Adipocyte (in vitro differentiated cells): Measurements from ENCODE around the gene YAP1.
"Not testable (repeated sequence)": the region's sequence is repeated elsewhere in the genome, so short reads cannot be mapped to it uniquely, and the experiment has no call there.

Experiments used
- DNase-seq: peaks from one replicate; pipeline ENCODE4 v3.0.0-alpha.2; 2015; ENCODE audit warnings: low read depth
- H3K27me3 ChIP-seq: replicated peaks from 2 replicates; pipeline ENCODE4 v1.7.0; 2013; ENCODE audit warnings: mild to moderate bottlenecking, low read length, moderate library complexity; ENCODE audit not compliant: control insufficient read depth, insufficient read depth
- H3K36me3 ChIP-seq: 2 replicates; pipeline ENCODE4 v1.7.0; 2013; ENCODE audit warnings: low read length, mild to moderate bottlenecking, moderate library complexity; ENCODE audit not compliant: control insufficient read depth, insufficient read depth, severe bottlenecking
- H3K4me1 ChIP-seq: 2 replicates; pipeline ENCODE4 v1.7.0; 2013; ENCODE audit warnings: mild to moderate bottlenecking, low read length, moderate library complexity; ENCODE audit not compliant: control insufficient read depth, insufficient read depth
- H3K4me3 ChIP-seq: 2 replicates; pipeline ENCODE4 v1.7.0; 2013; ENCODE audit warnings: mild to moderate bottlenecking, low read length, moderate library complexity
- H3K9ac ChIP-seq: 2 replicates; pipeline ENCODE4 v1.7.0; 2013; ENCODE audit warnings: mild to moderate bottlenecking, low read length, moderate library complexity
- H3K9me3 ChIP-seq: 2 replicates; pipeline ENCODE4 v1.7.0; 2013; ENCODE audit warnings: mild to moderate bottlenecking, low read length, moderate library complexity; ENCODE audit not compliant: control insufficient read depth

YAP1 gene

DNA sequence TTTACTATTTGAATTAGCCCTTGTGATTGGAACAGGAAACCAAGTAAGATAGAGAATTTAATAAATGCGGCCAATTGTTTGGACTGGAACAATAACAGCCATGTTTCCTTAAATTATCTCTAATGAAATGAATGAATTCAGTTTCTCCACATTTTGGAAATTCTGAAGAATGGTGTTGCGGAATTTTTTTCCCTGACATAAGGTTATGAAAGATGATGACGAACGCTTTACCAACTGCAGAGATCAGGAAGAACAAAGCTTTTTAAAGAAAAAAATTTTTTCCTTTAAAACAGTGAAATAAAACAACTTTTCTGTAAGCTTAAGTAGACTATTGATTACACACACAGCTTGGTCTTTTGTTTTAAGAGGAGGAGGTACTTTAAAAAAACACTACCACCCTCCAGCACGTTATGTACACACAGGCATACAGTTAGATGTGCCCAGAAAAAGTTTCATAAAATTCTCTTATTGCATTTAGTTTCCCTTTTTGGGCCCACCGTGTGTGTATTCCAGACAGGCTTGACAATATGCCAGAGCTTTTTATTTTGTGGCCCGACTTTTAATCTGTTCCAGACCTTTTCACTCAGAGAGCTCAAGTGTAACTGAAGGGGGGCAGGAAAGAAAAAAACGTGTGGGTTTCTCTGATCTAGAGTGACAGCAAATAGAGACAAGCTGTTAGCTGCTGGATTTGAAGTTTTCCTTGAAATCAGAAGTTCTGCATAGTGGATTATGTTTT, 77.3 kb downstream of the YAP1 start:
- Histone ChIP-seq H3K9me3 (no peaks in the 10 kb centered on the region), H3K4me1 (peaks cover 72% of the 10 kb centered on the region), H3K4me3 (peak overlapping the region; percentile 68), H3K9ac (peak overlapping the region; percentile 80), H3K27me3 (no peaks in the 10 kb centered on the region), H3K36me3 (peaks cover 16% of the 10 kb centered on the region)
- DNase-seq, result peak; percentile 97

DNA sequence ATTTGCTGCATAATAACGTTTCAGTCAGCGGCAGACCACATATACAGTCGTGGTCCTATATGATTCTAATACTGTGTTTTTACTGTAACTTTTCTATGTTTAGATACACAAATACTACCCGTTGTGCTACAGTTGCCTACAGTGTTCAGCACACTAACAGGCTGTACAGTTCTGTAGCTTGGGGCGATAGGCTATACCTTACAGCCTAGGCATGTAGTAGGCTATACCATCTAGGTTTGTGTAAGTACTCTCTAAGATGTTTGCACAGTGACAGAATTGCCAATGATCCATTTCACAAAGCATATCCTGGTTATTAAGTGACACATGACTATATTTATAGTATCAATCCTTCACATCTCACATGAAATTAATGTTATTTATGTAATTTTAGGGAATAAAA, 78.2 kb downstream of the YAP1 start:
- Histone ChIP-seq H3K4me3 (peak overlapping the region; percentile 68), H3K4me1 (peaks cover 70% of the 10 kb centered on the region), H3K9ac (peak overlapping the region; percentile 80), H3K9me3 (no peaks in the 10 kb centered on the region), H3K36me3 (peaks cover 13% of the 10 kb centered on the region), H3K27me3 (no peaks in the 10 kb centered on the region)
- DNase-seq, result no peak

DNA sequence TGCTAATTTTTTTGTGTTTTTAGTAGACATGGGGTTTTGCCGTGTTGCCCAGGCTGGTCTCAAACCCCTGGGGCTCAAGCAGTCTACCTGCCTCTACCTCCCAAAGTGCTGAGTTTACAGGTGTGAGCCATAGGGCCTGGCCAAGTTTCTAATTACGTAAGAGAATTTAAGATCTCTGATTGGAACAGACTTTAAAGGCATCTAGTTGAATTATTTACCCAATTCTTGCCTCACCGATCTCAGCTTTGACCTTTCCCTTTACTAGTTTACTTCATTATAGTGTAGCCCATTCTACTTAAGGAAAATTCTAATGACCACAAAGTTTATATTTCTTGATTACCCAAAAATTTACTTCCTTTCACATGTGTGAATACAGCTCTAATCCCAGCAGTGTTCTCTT, 81.6 kb downstream of the YAP1 start:
- no peaks in the 10 kb centered on the region for H3K27me3 ChIP-seq
- DNase-seq, result no peak
- H3K9me3 ChIP-seq, result no peaks in the 10 kb centered on the region
- H3K4me3 ChIP-seq, result no peak overlapping the region
- H3K36me3 ChIP-seq, result peaks cover 19% of the 10 kb centered on the region
- peaks cover 65% of the 10 kb centered on the region for H3K4me1 ChIP-seq
- no peak overlapping the region for H3K9ac ChIP-seq

DNA sequence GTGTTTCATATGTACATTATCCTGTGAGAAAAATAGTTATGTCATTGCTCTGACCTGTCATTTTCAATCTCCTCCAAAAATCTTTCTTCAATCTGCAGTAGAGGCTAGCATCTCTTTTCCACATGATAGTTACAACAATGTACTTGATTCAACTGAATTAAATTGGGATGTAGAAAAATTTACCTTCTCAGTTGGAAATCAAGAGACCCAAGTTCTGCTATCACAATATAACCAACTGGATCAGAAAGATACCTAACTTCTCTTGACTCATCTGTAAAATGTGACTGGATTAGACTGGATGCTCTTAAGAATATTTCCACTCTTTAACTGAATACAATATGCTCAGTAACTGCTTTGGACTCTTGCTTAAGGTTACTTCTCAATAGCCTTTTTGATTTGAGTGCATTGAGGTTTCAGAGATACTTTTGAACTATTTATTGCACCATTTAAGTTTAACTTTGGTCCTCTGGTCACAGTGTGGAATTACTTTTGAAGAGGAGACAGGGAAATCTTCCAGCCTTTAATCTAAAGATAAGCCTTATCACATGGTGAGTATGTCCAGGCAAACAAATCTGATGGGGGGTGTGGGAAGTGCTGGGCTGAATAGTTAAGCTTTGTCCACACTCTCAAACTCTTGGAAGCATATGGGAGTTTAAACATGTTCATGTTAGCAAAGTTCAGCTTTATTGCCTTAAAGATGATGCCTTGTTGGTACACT, 82.3 kb downstream of the YAP1 start:
- peaks cover 19% of the 10 kb centered on the region for H3K36me3 ChIP-seq
- peaks cover 65% of the 10 kb centered on the region for H3K4me1 ChIP-seq
- no peaks in the 10 kb centered on the region for H3K27me3 ChIP-seq
- no peaks in the 10 kb centered on the region for H3K9me3 ChIP-seq
- no peak overlapping the region for H3K9ac ChIP-seq
- DNase-seq, result no peak
- no peak overlapping the region for H3K4me3 ChIP-seq

DNA sequence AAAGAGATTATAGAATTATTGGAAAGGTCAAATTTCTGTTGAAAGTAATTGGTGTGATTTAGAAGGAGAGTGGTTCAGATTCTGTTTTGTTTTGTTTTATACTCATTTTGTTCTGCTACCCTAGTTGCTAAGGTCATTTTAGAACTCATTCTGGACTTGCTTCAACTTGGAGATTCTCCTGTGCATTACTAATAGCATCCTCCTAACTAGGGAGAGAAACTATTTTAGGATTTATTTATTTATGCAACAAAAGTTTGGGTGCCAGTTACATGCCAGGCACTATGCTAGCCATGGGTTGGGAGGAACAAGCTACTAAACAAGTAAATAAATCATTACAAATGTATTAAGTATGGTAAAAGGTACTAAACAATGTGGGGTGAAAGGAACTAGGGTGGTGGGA, 84.0 kb downstream of the YAP1 start:
- no peaks in the 10 kb centered on the region for H3K27me3 ChIP-seq
- peaks cover 61% of the 10 kb centered on the region for H3K4me1 ChIP-seq
- H3K4me3 ChIP-seq, result no peak overlapping the region
- peaks cover 19% of the 10 kb centered on the region for H3K36me3 ChIP-seq
- no peaks in the 10 kb centered on the region for H3K9me3 ChIP-seq
- no peak for DNase-seq
- H3K9ac ChIP-seq, result no peak overlapping the region

DNA sequence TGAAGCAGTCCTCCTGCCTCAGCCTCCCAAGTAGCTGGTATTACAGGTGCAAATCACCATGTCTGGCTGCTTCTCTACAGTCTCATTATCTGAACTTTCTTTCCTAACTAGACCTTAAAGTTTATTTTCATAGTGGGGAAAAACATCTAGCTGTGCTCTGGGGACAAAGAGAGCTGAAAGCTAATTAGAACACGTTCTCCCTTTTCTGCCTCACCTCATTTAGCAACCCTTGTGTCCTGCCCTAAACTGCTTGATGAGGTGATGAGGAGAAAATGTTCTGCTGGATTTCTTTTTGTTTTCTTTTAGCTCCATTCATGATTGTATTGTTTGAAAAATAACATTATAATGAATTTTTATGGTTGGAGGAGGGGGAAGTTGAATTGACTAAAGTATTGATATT, 84.7 kb downstream of the YAP1 start:
- no peak overlapping the region for H3K9ac ChIP-seq
- H3K27me3 ChIP-seq, result no peaks in the 10 kb centered on the region
- peaks cover 23% of the 10 kb centered on the region for H3K36me3 ChIP-seq
- no peak for DNase-seq
- H3K4me1 ChIP-seq, result peaks cover 54% of the 10 kb centered on the region
- no peaks in the 10 kb centered on the region for H3K9me3 ChIP-seq
- H3K4me3 ChIP-seq, result no peak overlapping the region

DNA sequence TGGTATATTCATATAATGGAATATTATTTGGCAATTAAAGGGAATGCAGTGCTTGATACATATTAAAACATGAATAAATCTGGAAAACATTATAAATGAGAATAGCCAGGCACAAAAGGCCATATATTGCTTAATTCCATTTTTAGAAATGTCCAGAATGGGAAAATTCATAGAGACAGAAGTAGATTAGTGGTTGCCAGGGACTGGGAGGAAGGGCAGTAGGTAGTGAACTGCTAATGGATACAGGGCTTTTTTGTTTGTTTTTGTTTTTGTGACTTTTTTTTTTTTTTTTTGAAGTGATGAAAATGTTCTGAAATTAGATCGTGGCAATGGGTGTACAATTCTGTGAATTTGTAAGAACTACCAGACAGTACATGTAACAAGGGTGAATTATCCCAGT, 86.1 kb downstream of the YAP1 start:
- no peak overlapping the region for H3K4me3 ChIP-seq
- no peaks in the 10 kb centered on the region for H3K27me3 ChIP-seq
- H3K9me3 ChIP-seq, result no peaks in the 10 kb centered on the region
- peaks cover 54% of the 10 kb centered on the region for H3K4me1 ChIP-seq
- peaks cover 20% of the 10 kb centered on the region for H3K36me3 ChIP-seq
- H3K9ac ChIP-seq, result no peak overlapping the region
- DNase-seq, result peak; percentile 54

DNA sequence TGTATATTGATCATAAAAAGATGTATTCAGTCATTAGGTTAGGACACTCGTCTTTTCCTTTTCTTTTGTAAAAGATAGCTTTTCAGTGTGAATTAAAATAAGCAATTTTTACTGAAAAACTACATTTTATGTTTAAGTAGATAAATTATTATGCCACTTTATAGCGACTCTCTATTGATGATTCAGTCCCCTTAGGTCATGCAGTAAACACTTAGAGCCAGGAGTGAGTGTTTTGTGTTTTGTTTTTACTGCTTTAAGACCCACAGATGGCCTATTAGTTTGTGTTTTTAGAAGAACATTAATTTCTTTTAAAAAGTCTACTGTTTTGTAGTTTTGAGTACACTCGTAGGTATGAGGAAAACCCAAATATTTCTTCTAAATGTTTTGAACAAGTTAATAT, 86.6 kb downstream of the YAP1 start:
- DNase-seq, result no peak
- H3K4me1 ChIP-seq, result peaks cover 50% of the 10 kb centered on the region
- peaks cover 16% of the 10 kb centered on the region for H3K36me3 ChIP-seq
- H3K9ac ChIP-seq, result no peak overlapping the region
- H3K27me3 ChIP-seq, result no peaks in the 10 kb centered on the region
- no peaks in the 10 kb centered on the region for H3K9me3 ChIP-seq
- H3K4me3 ChIP-seq, result no peak overlapping the region

DNA sequence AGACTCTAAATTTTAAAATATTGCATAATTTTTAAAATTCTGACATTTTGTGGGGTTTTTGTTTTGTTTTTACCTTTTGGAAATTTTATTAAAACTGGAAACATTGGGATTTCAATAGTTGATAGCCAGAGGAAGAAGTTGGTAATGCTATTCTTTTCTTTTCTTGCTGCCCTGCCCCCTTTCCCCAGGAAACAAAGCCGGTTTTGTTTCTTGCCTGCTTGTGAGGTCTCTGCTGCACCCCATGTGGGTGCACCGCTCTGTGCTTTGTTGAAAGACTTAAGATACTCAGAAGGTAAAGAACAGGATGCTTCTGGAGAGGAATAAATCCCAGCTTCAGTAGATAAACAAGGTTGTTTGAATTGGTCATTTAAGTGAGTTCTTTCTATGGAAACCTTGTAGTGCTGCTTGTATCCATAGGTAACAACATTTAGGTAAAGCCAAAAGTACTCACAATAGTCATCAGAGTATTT, 87.5 kb downstream of the YAP1 start:
- peaks cover 42% of the 10 kb centered on the region for H3K4me1 ChIP-seq
- DNase-seq, result no peak
- H3K9ac ChIP-seq, result no peak overlapping the region
- H3K36me3 ChIP-seq, result peaks cover 19% of the 10 kb centered on the region
- no peaks in the 10 kb centered on the region for H3K27me3 ChIP-seq
- no peaks in the 10 kb centered on the region for H3K9me3 ChIP-seq
- no peak overlapping the region for H3K4me3 ChIP-seq

DNA sequence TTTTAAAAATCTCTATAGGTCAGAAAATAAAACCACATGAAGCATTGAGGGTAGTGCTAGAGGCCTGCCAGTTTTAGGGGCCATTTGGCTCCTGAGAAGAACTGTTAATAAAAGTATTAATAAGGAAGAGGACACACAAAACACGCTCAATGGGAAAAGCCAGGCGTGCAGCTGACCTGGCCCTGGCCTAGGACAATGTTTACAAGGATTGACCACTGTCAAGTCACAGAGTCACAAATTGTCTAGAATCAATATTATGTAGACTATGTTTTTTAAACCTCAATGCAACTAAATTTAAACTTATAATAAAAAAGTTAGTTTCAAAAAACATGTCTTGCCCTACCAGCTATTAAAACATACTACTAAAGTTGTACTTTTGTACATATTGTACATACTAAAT, 89.4 kb downstream of the YAP1 start:
- Histone ChIP-seq H3K9me3 (no peaks in the 10 kb centered on the region), H3K36me3 (peaks cover 25% of the 10 kb centered on the region), H3K4me3 (no peak overlapping the region), H3K9ac (no peak overlapping the region), H3K4me1 (peaks cover 31% of the 10 kb centered on the region), H3K27me3 (no peaks in the 10 kb centered on the region)
- DNase-seq, result no peak

DNA sequence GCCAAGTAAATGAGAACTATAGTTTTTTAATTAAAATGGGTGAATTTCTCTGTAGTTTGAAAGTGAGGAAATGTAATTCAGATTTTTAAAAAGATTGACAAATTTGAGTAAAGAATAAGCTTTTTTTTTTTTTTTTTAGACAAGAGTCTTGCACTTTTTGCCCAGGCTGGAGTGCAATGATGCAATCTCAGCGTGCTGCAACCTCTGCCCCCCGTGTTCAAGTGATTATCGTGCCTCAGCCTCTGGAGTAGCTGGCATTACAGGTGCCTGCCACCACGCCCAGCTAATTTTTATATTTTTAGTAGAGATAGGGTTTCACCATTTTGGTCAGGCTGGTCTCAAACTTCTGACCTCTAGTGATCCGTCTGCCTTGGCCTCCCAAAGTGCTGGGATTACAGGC, 90.1 kb downstream of the YAP1 start:
- Histone ChIP-seq H3K36me3 (peaks cover 21% of the 10 kb centered on the region), H3K4me1 (peaks cover 31% of the 10 kb centered on the region)
- DNase-seq, H3K9me3 ChIP-seq, H3K4me3 ChIP-seq, H3K9ac ChIP-seq, H3K27me3 ChIP-seq: not testable (repeated sequence)
